HFF-Myc (cell line): ENCODE results near the gene NUP93.
"Not testable (repeated sequence)": the region's sequence is repeated elsewhere in the genome, so short reads cannot be mapped to it uniquely, and the experiment has no call there.

Experiments used
- DNase-seq: peaks from one replicate; pipeline ENCODE4 v3.0.0-alpha.2; 2011; ENCODE audit warnings: low read depth; ENCODE audit errors: extremely low read depth
- H3K4me3 ChIP-seq: replicated peaks from 2 replicates; pipeline ENCODE4 v1.5.1; 2011; ENCODE audit warnings: low read depth, mild to moderate bottlenecking, control low read depth, low read length
- CTCF ChIP-seq: IDR thresholded peaks from 2 replicates; pipeline ENCODE4 v1.5.1; 2012; ENCODE audit warnings: mild to moderate bottlenecking, low read depth, low read length, control low read depth; ENCODE audit errors: missing control alignments

NUP93 gene

GRCh38 chr16:56883586-56883985, 153.7 kb downstream of the NUP93 start:
- no peak for TF ChIP-seq CTCF
- no peak for DNase-seq
- no peak overlapping the region for H3K4me3 ChIP-seq

- no peak overlapping the region for H3K4me3 ChIP-seq
- TF ChIP-seq CTCF, result no peak
- no peak for DNase-seq
Observed at GRCh38 chr16:56884026-56884582, 154.2 kb downstream of the NUP93 start.

GRCh38 chr16:56884929-56885328, 155.0 kb downstream of the NUP93 start:
- not testable (repeated sequence) for DNase-seq, H3K4me3 ChIP-seq

- TF ChIP-seq CTCF, result no peak
- no peak overlapping the region for H3K4me3 ChIP-seq
- DNase-seq, result no peak
Observed at GRCh38 chr16:56885446-56886162, 155.7 kb downstream of the NUP93 start.

GRCh38 chr16:56886296-56886695, 156.4 kb downstream of the NUP93 start:
- H3K4me3 ChIP-seq, result no peak overlapping the region
- no peak for DNase-seq
- TF ChIP-seq CTCF, result no peak

GRCh38 chr16:56886826-56887225, 156.9 kb downstream of the NUP93 start:
- no peak for TF ChIP-seq CTCF
- DNase-seq, result no peak
- H3K4me3 ChIP-seq, result no peak overlapping the region

- DNase-seq, result no peak
- no peak for TF ChIP-seq CTCF
- H3K4me3 ChIP-seq, result no peak overlapping the region
Observed at GRCh38 chr16:56888806-56889205, 158.9 kb downstream of the NUP93 start.
